NCI-H82 (cell line): ENCODE data around the gene TMSB4X.

Source experiments
- DNase-seq: peaks from one replicate; lab custom pipeline; 2025; lab: John Stamatoyannopoulos, UW

The TMSB4X gene

DNA sequence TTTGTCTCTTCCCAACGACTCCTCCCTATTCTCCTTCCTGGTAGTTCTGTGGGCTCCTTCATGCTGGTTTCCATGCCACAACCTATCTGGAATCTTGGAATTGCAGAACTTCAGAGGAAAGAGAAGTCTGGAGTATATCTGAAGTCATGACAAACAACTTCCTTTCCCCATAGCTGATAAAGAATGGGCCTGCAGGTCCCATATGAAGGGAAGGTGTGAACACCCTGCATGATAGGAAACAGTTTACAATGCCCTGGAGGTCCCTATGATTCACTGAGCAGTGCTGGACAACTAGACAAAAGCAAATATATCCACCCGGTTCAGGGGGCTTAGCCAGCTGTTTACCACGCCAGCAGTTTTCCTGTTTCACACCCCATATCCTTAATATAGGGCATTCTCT lies 50.1 kb downstream of the TMSB4X start:
- DNase-seq = no peak
